HepG2 (cell line): ENCODE results near the gene CNOT1. TPM values are rescaled to one million over a fixed set of nuclear protein-coding genes. Genes with fewer than 3 reads are reported as not detected.

ENCODE experiments used
- ATAC-seq: fragments of 200-7000 bp; cut with Tn5 transposase; 3 replicates; pipeline ENCODE4 v1.9.1; 2020; ENCODE audit warnings: mild to moderate bottlenecking, moderate library complexity
- BruUV-seq: library from RNA; stranded (reverse); fragments of 400-500 nt; replicated peaks from 2 replicates; lab custom pipeline; 2021; lab: Mats Ljungman, UMichigan
- CTCF ChIA-PET: fragments of 300-600 bp; formaldehyde crosslinking; extraction: SDS; loops from one replicate; lab custom pipeline; 2021; ENCODE audit warnings: low total read pairs, inconsistent platforms, low intra/inter-chr PET ratio; lab: Yijun Ruan, JAX
- POLR2A ChIA-PET: fragments of 350-600 bp; sonication (Branson Sonifier 250); formaldehyde crosslinking; loops from one replicate; lab custom pipeline; 2020; ENCODE audit warnings: antibody characterized with exemption, inconsistent platforms; lab: Yijun Ruan, JAX
- DNase-seq: peaks from one replicate; pipeline ENCODE4 v3.0.0-alpha.2; 2015; ENCODE audit warnings: low spot score
- FAIRE-seq: peaks from 3 replicates; lab custom pipeline; 2011; peaks lifted over from hg19 to GRCh38; lab: Jason Lieb, UNC
- H2AFZ ChIP-seq: one replicate; pipeline ENCODE4 v1.6.1; 2011; ENCODE audit warnings: low read length, inconsistent platforms
- H3K27ac ChIP-seq: fragments of 300-600 bp; 3 replicates; pipeline ENCODE4 v1.8.0; 2011; ENCODE audit warnings: mixed run types, mild to moderate bottlenecking, mixed read lengths, low read length, inconsistent platforms; ENCODE audit not compliant: insufficient read depth; ENCODE audit errors: extremely low read length
- H3K27me3 ChIP-seq, 2 experiments: fragments of 200-600 bp in 1 of 2; 2 replicates in 1 of 2; 3 replicates in 1 of 2; pipeline versions ENCODE4 v1.6.0 to v1.8.0; 2011; ENCODE audit warnings: low read length in 2 of 2, mild to moderate bottlenecking in 2 of 2, moderate library complexity in 2 of 2, inconsistent platforms in 1 of 2; ENCODE audit not compliant: insufficient read depth in 2 of 2, control insufficient read depth in 1 of 2
- H3K36me3 ChIP-seq, 2 experiments: fragments of 200-600 bp in 1 of 2; replicated peaks in 1 of 2; 2 replicates in 1 of 2; 3 replicates in 1 of 2; pipeline versions ENCODE4 v1.5.1 to v1.8.0; 2011; ENCODE audit warnings: low read length in 2 of 2, inconsistent platforms in 1 of 2; ENCODE audit not compliant: insufficient read depth in 2 of 2, control insufficient read depth in 1 of 2
- H3K4me1 ChIP-seq: 2 replicates; pipeline ENCODE4 v1.5.1; 2012; ENCODE audit warnings: low read length, inconsistent platforms; ENCODE audit not compliant: insufficient read depth
- H3K4me2 ChIP-seq: 2 replicates; pipeline ENCODE4 v1.6.0; 2011; ENCODE audit warnings: low read depth, low read length, inconsistent platforms
- H3K4me3 ChIP-seq, 3 experiments: fragments of 200-600 bp in 1 of 3; sonication (generic), shearing (Covaris generic) in 1 of 3; replicated peaks in 1 of 3; 2 replicates each; pipeline ENCODE4 v1.5.1; 2011 to 2016; ENCODE audit warnings: low read length in 3 of 3, inconsistent platforms in 2 of 3, low read depth in 2 of 3, mild to moderate bottlenecking in 2 of 3, control low read depth in 1 of 3, mixed read lengths in 1 of 3; ENCODE audit not compliant: insufficient read depth in 1 of 3
- H3K79me2 ChIP-seq: one replicate; pipeline ENCODE4 v1.6.1; 2011; ENCODE audit warnings: low read length, inconsistent platforms; ENCODE audit not compliant: insufficient read depth
- H3K9ac ChIP-seq: 2 replicates; pipeline ENCODE4 v1.6.0; 2011; ENCODE audit warnings: mild to moderate bottlenecking, low read depth, low read length, inconsistent platforms; ENCODE audit not compliant: insufficient read depth
- H3K9me3 ChIP-seq: 2 replicates; pipeline ENCODE4 v1.5.1; 2012; ENCODE audit warnings: mild to moderate bottlenecking, low read length
- H4K20me1 ChIP-seq: 2 replicates; pipeline ENCODE4 v1.6.0; 2011; ENCODE audit warnings: inconsistent platforms, mild to moderate bottlenecking, low read length, moderate library complexity; ENCODE audit not compliant: insufficient read depth
- ATF7 ChIP-seq, 2 experiments: fragments of 450-650 bp in 1 of 2; sonication (generic) in 1 of 2; formaldehyde crosslinking in 1 of 2; IDR thresholded peaks; 2 replicates each; pipeline versions ENCODE4 v1.4.0 to v1.6.1; 2016 to 2020; ENCODE audit warnings: antibody characterized with exemption in 1 of 2, mild to moderate bottlenecking in 1 of 2, missing genetic modification reagents in 1 of 2
- NFAT5 ChIP-seq: sonication (generic); formaldehyde crosslinking; IDR thresholded peaks from 2 replicates; pipeline ENCODE4 v1.4.0; 2020; ENCODE audit warnings: missing genetic modification reagents
- PHF8 ChIP-seq: sonication (generic); formaldehyde crosslinking; IDR thresholded peaks from 2 replicates; pipeline ENCODE4 v1.5.0; 2020; ENCODE audit warnings: missing genetic modification reagents
- POLR2G ChIP-seq: fragments of 200-400 bp; formaldehyde crosslinking; IDR thresholded peaks from 2 replicates; pipeline ENCODE4 v1.6.1; 2018; ENCODE audit warnings: mild to moderate bottlenecking, low read depth, low read length, moderate library complexity
- ZNF546 ChIP-seq: sonication (generic); formaldehyde crosslinking; conservative IDR thresholded peaks from 2 replicates; pipeline ENCODE4 v1.8.1; 2023; ENCODE audit warnings: mild to moderate bottlenecking, missing genetic modification reagents
- WGBS: methylation state at CpG from one replicate; pipeline ENCODE4 v1.1.6; 2017; ENCODE audit warnings: low lambda C conversion rate; 5-methylcytosine and 5-hydroxymethylcytosine counted together
- in situ Hi-C: cut with HindIII; loops from 2 replicates; pipeline ENCODE4 v1.10.0; 2017; ENCODE audit warnings: low pct_unique_long_range_greater_than_20kb; ENCODE audit not compliant: extremely low pct_ligation_motif_present
- intact Hi-C: fragments of 100-400 bp; cut with micrococcal nuclease; formaldehyde crosslinking; loops from one replicate; pipeline ENCODE4 v1.10.0; 2022; ENCODE audit not compliant: unreplicated experiment
- polyA plus RNA-seq, 8 experiments: library from polyadenylated mRNA; depleted of rRNA in 3 of 8; stranded (reverse) in 7 of 8; unstranded in 1 of 8; fragments of >200 nt; fragmentation: Illumina TruSeq in 4 of 8; extraction: Trizol in 4 of 8; gene quantifications; 2 replicates each; pipeline versions ENCODE4 v1.2.1 to v1.2.3, GENCODE V29; 2011 to 2016; ENCODE audit warnings: low read depth in 4 of 8, missing spikeins in 1 of 8, mixed read lengths in 1 of 8; ENCODE audit not compliant: insufficient read depth in 1 of 8
- total RNA-seq, 5 experiments: library from RNA; depleted of rRNA; stranded (reverse); fragments of >200 nt; fragmentation: Illumina TruSeq; extraction: Trizol; gene quantifications; 2 replicates each; pipeline ENCODE4 v1.2.3, GENCODE V29; 2016; ENCODE audit warnings: low read depth in 1 of 5

The CNOT1 gene
- total and polyA plus RNA-seq, 2 of the 13 experiments (the other 11 are each of a cell fraction or from before 2014, with no cell fraction given): 188 to 232 TPM

GRCh38 chr16:58615280-58615679 is 14.3 kb downstream of the CNOT1 start:
- WGBS: 66% methylated on average over 3 of the region's 3 CpGs
- Histone ChIP-seq H3K79me2 (peaks cover 94% of the 10 kb centered on the region), H3K9me3 (no peaks in the 10 kb centered on the region), H3K9ac (no peak overlapping the region), H2AFZ (no peak overlapping the region), H4K20me1 (peaks cover 72% of the 10 kb centered on the region), H3K4me3 (no peak overlapping the region), H3K27ac (no peak overlapping the region), H3K4me2 (no peak overlapping the region), H3K36me3 (peaks cover 15 to 48% of the 10 kb centered on the region in 2 experiments; a peak in 4 of 5 replicates), H3K4me1 (peaks cover 32% of the 10 kb centered on the region), H3K27me3 (no peaks in the 10 kb centered on the region)
- ChIA-PET POLR2A (interaction anchor here (1.7 kb wide), 1 partner anchor 14 kb away, joined by 4 read pairs; no protein-coding TSS in a partner anchor), CTCF (no interaction called here)
- TF ChIP-seq ATF7 (IDR thresholded peaks at IDR 0.05) (peak; percentile 51; the same call in 1 of the 2 replicates), ATF7 (CRISPR knock-in tag; IDR thresholded peaks at IDR 0.05) (no peak), ZNF546 (no peak), PHF8 (CRISPR knock-in tag) (no peak)
- in situ Hi-C loops: no loop called here
- intact Hi-C loops: no loop called here
- no peak for ATAC-seq
- no peak for FAIRE-seq
- no TSS peak for BruUV-seq
- no peak for DNase-seq

- in situ Hi-C loops (no loop called here), intact Hi-C loops (no loop called here)
- Histone ChIP-seq H3K36me3 (peaks cover 15 to 45% of the 10 kb centered on the region in 2 experiments; a peak in 4 of 5 replicates), H3K9ac (no peak overlapping the region)
- FAIRE-seq: no peak
- no peak for TF ChIP-seq NFAT5 (CRISPR knock-in tag)
- 0 out of 2 replicates have a peak, but pooled peaks have one; percentile 24 for TF ChIP-seq POLR2G
- TF ChIP-seq, all 625 proteins: peak for 1
- Histone ChIP-seq H3K79me2 (peaks cover 94% of the 10 kb centered on the region), H3K9me3 (no peaks in the 10 kb centered on the region), H3K27me3 (no peaks in the 10 kb centered on the region), H4K20me1 (peaks cover 73% of the 10 kb centered on the region), H3K27ac (no peak overlapping the region), H3K4me2 (no peak overlapping the region), H2AFZ (no peak overlapping the region), H3K4me1 (peaks cover 32% of the 10 kb centered on the region), H3K4me3 (no peak overlapping the region)
- no TSS peak for BruUV-seq
- WGBS: over 99% methylated on average over 6 of the region's 6 CpGs
- ATAC-seq (peak; percentile 43), DNase-seq (no peak)
- ChIA-PET POLR2A (interaction anchor here (1.7 kb wide), 1 partner anchor 14 kb away, joined by 4 read pairs; no protein-coding TSS in a partner anchor), CTCF (no interaction called here)
Measured at GRCh38 chr16:58614860-58615259, 14.8 kb downstream of the CNOT1 start.
